ENCODE results near the gene EIF2B4.

Gene EIF2B4

DNA sequence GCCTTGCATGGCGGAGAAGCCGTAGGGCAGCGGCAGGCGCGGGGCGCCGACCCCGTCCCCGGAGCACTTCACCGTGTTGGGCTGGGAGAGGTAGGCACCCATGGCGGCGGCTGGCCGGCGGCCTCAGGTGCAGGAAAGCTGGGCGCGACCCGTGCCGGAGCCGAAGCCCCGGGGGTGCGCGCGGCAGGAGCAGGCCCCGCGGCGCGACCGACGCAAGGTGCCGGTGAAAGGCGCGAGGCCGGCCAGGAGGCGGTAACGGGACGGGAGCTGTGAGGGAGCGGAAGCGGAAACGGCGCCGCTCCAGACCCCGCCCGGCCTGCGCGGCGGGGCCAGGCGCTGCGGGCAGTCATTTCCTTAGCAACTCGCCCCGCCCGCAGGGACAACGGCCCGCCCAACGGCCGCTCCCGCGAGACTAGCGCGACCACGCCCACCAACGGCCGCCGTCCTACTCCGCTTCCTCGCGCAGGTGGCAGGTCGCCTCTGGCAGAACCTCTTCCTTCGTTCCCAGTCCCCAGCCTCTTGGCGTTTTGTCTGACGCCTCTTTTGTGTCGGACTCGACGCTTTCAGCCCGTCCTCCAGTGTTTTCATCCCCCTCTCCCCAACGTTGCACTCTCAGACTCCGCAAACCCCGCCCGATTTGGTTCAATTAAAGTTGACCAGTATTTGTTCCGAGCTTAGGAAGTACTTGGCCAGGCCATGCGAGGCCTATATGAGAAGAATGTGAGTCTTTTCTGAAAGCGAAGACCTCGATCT, 39.4 kb upstream of the EIF2B4 start, which contains the start of gene PPM1G:
Gene PPM1G (minus strand): TSS at position 271 of the 753 bp plus-strand sequence. CDS start 169 bp downstream, at position 102.
- Histone ChIP-seq H3F3A (ENCODE audit: insufficient read depth) (peaks cover 5% of the 10 kb centered on the region; the same call in 1 of the 2 replicates), H2AFZ (ENCODE audit: low read depth, low read length, severe bottlenecking) (peak within 1 kb of the TSS; percentile 93), H3K36me3 (ENCODE audit: low read length) (peaks cover 10% of the 10 kb centered on the region), H3K9me3 (ENCODE audit: insufficient read depth, low read length) (no peaks in the 10 kb centered on the region), H3K4me2 (ENCODE audit: low read depth, low read length, poor library complexity, severe bottlenecking) (peak within 1 kb of the TSS; percentile 100), H3K4me3 (ENCODE audit: insufficient read depth, low read length, poor library complexity, severe bottlenecking) (peak within 1 kb of the TSS; percentile 98), H3K9ac (ENCODE audit: low read length) (peak within 1 kb of the TSS; percentile 99), H3K9me2 (replicated peaks; ENCODE audit: insufficient read depth, low read length) (no peaks in the 10 kb centered on the region), H3K27me3 (ENCODE audit: low read length) (no peaks in the 10 kb centered on the region), H3K27ac (ENCODE audit: low read depth, low read length) (peak within 1 kb of the TSS; percentile 70), H4K20me1 (ENCODE audit: low read depth, low read length) (peaks cover 22% of the 10 kb centered on the region), H3K79me2 (ENCODE audit: insufficient read depth, low read length) (peaks cover 49% of the 10 kb centered on the region)
- no peak for TF ChIP-seq EZH2phosphoT487 (conservative IDR thresholded peaks at IDR 0.05; ENCODE audit: low read length)
- TF ChIP-seq, protein P1, sequence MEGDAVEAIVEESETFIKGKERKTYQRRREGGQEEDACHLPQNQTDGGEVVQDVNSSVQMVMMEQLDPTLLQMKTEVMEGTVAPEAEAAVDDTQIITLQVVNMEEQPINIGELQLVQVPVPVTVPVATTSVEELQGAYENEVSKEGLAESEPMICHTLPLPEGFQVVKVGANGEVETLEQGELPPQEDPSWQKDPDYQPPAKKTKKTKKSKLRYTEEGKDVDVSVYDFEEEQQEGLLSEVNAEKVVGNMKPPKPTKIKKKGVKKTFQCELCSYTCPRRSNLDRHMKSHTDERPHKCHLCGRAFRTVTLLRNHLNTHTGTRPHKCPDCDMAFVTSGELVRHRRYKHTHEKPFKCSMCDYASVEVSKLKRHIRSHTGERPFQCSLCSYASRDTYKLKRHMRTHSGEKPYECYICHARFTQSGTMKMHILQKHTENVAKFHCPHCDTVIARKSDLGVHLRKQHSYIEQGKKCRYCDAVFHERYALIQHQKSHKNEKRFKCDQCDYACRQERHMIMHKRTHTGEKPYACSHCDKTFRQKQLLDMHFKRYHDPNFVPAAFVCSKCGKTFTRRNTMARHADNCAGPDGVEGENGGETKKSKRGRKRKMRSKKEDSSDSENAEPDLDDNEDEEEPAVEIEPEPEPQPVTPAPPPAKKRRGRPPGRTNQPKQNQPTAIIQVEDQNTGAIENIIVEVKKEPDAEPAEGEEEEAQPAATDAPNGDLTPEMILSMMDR (IDR thresholded peaks at IDR 0.05; ENCODE audit: insufficient read depth, low read length, poor library complexity, severe bottlenecking) = no peak

DNA sequence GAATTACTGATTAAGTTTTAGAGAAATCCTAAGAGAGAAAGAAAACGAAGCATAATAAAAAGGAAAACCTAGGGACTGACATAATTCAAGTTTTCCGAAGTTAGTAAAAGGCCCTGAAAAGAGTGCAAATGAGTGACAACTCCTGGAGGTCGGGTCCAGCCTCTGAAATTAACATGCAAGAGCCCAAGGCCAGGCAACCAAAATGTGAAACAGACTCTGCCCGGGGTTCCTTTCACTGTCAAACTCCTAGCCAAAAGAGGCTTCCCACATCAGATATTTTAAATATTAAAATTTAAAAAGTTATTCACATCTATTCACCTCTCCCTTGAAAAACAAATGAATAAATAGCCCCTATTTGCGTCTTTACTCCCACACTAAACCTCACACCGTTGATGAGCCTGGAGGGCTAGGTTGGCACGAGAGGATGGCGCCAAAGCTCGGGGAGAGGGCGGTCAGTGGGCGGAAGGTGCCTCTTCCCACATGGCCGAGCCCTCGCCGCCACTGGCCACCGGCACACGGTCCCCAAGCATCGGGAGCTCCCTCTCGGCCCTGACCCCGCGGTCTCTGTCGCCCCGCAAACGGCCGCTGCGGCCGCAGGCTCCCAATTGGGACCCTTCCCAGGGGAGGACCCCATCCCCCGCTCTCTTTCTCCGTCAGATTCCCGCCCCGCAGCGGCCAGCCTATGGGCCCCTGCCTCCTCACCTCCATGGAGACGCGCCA, 38.6 kb upstream of the EIF2B4 start:
- peak overlapping the region; percentile 91 for H2AFZ ChIP-seq (ENCODE audit: low read depth, low read length, severe bottlenecking)
- no peaks in the 10 kb centered on the region for H3K27me3 ChIP-seq (ENCODE audit: low read length)
- peak overlapping the region; percentile 70 for H3K27ac ChIP-seq (ENCODE audit: low read depth, low read length)

GRCh38 chr2:27407798-27408491, 37.8 kb upstream of the EIF2B4 start:
- H3F3A ChIP-seq (ENCODE audit: insufficient read depth) = peaks cover 5% of the 10 kb centered on the region; the same call in 1 of the 2 replicates
- H3K9me3 ChIP-seq (ENCODE audit: insufficient read depth, low read length) = no peaks in the 10 kb centered on the region
- H2AFZ ChIP-seq (ENCODE audit: low read depth, low read length, severe bottlenecking) = no peak overlapping the region
- H3K79me2 ChIP-seq (ENCODE audit: insufficient read depth, low read length) = peaks cover 65% of the 10 kb centered on the region
- H3K4me3 ChIP-seq (ENCODE audit: insufficient read depth, low read length, poor library complexity, severe bottlenecking) = peak overlapping the region; percentile 98
- no peak for TF ChIP-seq EZH2phosphoT487 (conservative IDR thresholded peaks at IDR 0.05; ENCODE audit: low read length)
- TF ChIP-seq, protein P1 (IDR thresholded peaks at IDR 0.05; ENCODE audit: insufficient read depth, low read length, poor library complexity, severe bottlenecking) = no peak
- H3K9me2 ChIP-seq (replicated peaks; ENCODE audit: insufficient read depth, low read length) = no peaks in the 10 kb centered on the region
- peak overlapping the region; percentile 99 for H3K9ac ChIP-seq (ENCODE audit: low read length)
- H3K27ac ChIP-seq (ENCODE audit: low read depth, low read length) = peak overlapping the region; percentile 70; the same call in 1 of the 2 replicates
- H3K4me2 ChIP-seq (ENCODE audit: low read depth, low read length, poor library complexity, severe bottlenecking) = peak overlapping the region; percentile 100
- peaks cover 22% of the 10 kb centered on the region for H4K20me1 ChIP-seq (ENCODE audit: low read depth, low read length)
- H3K36me3 ChIP-seq (ENCODE audit: low read length) = peaks cover 10% of the 10 kb centered on the region
- H3K27me3 ChIP-seq (ENCODE audit: low read length) = no peaks in the 10 kb centered on the region

More for the DNA sequence above, 38.6 kb upstream of the EIF2B4 start:
- peaks cover 22% of the 10 kb centered on the region for H4K20me1 ChIP-seq (ENCODE audit: low read depth, low read length)
- peaks cover 5% of the 10 kb centered on the region; the same call in 1 of the 2 replicates for H3F3A ChIP-seq (ENCODE audit: insufficient read depth)
- peaks cover 10% of the 10 kb centered on the region for H3K36me3 ChIP-seq (ENCODE audit: low read length)
- TF ChIP-seq, protein P1 (IDR thresholded peaks at IDR 0.05; ENCODE audit: insufficient read depth, low read length, poor library complexity, severe bottlenecking) = no peak
- no peak for TF ChIP-seq EZH2phosphoT487 (conservative IDR thresholded peaks at IDR 0.05; ENCODE audit: low read length)
- H3K4me2 ChIP-seq (ENCODE audit: low read depth, low read length, poor library complexity, severe bottlenecking) = peak overlapping the region; percentile 100
- peak overlapping the region; percentile 98 for H3K4me3 ChIP-seq (ENCODE audit: insufficient read depth, low read length, poor library complexity, severe bottlenecking)
- peak overlapping the region; percentile 99 for H3K9ac ChIP-seq (ENCODE audit: low read length)
- peaks cover 56% of the 10 kb centered on the region for H3K79me2 ChIP-seq (ENCODE audit: insufficient read depth, low read length)
- H3K9me3 ChIP-seq (ENCODE audit: insufficient read depth, low read length) = no peaks in the 10 kb centered on the region
- H3K9me2 ChIP-seq (replicated peaks; ENCODE audit: insufficient read depth, low read length) = no peaks in the 10 kb centered on the region

All from SU-DHL-6 (cell line).